ENCODE results near the gene LGMN.

Gene LGMN

GRCh38 chr14:92656306-92657081 lies 91.9 kb downstream of the LGMN start:
- TF ChIP-seq EP300 (IDR thresholded peaks at IDR 0.05; ENCODE audit: borderline replicate concordance) (no peak), TAF1 (IDR thresholded peaks at IDR 0.05; ENCODE audit: low read depth) (no peak), TCF12 (IDR thresholded peaks at IDR 0.05; ENCODE audit: low read depth) (no peak), YY1 (IDR thresholded peaks at IDR 0.05; ENCODE audit: low read depth) (no peak), REST (IDR thresholded peaks at IDR 0.05; ENCODE audit: low read depth) (no peak), CEBPB (IDR thresholded peaks at IDR 0.05) (no peak), ZBTB7A (IDR thresholded peaks at IDR 0.05; ENCODE audit: low read depth) (no peak), RAD21 (IDR thresholded peaks at IDR 0.05; ENCODE audit: low read depth) (no peak), EGR1 (IDR thresholded peaks at IDR 0.05) (no peak), NFIC (IDR thresholded peaks at IDR 0.05) (no peak), TEAD4 (IDR thresholded peaks at IDR 0.05) (no peak)
- TF ChIP-seq, protein P1, sequence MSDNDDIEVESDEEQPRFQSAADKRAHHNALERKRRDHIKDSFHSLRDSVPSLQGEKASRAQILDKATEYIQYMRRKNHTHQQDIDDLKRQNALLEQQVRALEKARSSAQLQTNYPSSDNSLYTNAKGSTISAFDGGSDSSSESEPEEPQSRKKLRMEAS (IDR thresholded peaks at IDR 0.05) = no peak
- TF ChIP-seq, protein P2, sequence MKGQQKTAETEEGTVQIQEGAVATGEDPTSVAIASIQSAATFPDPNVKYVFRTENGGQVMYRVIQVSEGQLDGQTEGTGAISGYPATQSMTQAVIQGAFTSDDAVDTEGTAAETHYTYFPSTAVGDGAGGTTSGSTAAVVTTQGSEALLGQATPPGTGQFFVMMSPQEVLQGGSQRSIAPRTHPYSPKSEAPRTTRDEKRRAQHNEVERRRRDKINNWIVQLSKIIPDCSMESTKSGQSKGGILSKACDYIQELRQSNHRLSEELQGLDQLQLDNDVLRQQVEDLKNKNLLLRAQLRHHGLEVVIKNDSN (IDR thresholded peaks at IDR 0.05) = no peak

- TF ChIP-seq TAF1 (IDR thresholded peaks at IDR 0.05; ENCODE audit: low read depth) (no peak), EP300 (IDR thresholded peaks at IDR 0.05; ENCODE audit: borderline replicate concordance) (no peak), CREB1 (IDR thresholded peaks at IDR 0.05; ENCODE audit: low read depth) (no peak), YY1 (IDR thresholded peaks at IDR 0.05; ENCODE audit: low read depth) (no peak), NFIC (IDR thresholded peaks at IDR 0.05) (no peak), TEAD4 (IDR thresholded peaks at IDR 0.05) (no peak), CEBPB (IDR thresholded peaks at IDR 0.05) (no peak), TCF12 (IDR thresholded peaks at IDR 0.05; ENCODE audit: low read depth) (no peak), EGR1 (IDR thresholded peaks at IDR 0.05) (no peak), FOXM1 (IDR thresholded peaks at IDR 0.05; ENCODE audit: borderline replicate concordance, low read depth) (no peak), REST (IDR thresholded peaks at IDR 0.05; ENCODE audit: low read depth) (no peak), ZBTB7A (IDR thresholded peaks at IDR 0.05; ENCODE audit: low read depth) (no peak), RAD21 (IDR thresholded peaks at IDR 0.05; ENCODE audit: low read depth) (no peak)
- TF ChIP-seq, protein P1 (IDR thresholded peaks at IDR 0.05) = no peak
- TF ChIP-seq, protein P2 (IDR thresholded peaks at IDR 0.05) = no peak
Observed at GRCh38 chr14:92655419-92656201, 92.8 kb downstream of the LGMN start.

DNA sequence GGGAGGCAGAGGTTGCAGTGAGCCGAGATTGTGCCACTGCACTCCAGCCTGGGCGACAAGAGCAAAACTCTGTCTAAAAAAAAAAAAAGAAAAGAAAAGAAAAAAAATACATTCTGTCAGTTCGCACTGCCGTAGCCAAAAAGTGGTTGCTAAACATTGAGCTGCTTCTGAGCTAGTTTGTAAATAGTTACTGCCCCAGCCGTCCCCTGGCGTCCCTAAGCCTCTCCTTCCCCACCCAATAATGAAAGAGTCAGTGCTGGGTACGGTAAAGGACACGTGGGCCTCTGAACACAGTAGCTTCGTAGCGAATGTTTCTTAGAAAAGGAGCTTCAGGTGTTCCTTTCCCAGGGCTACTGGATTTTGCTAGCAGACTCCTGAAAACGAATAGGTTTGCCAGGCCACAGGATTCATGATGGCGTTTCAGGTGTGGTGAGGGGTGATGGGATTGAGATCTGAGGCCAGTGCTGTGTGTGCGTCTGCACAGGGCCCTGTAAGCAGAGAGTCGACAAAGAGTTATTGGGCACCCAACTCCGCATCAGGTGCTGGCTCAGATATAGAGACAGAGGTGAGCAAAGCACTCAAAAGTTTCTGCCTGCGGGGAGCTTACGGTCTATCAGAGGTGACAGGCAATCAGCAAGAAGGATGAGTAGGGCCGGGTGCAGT lies 94.1 kb downstream of the LGMN start:
- TF ChIP-seq ZBTB7A (IDR thresholded peaks at IDR 0.05; ENCODE audit: low read depth) (no peak), CREB1 (IDR thresholded peaks at IDR 0.05; ENCODE audit: low read depth) (no peak)

Data from Ishikawa (cell line).